Measurements from ENCODE around the gene KIAA1210. TPM values are rescaled to one million over a fixed set of nuclear protein-coding genes. Genes with fewer than 3 reads are reported as not detected.
A peak's percentile ranks its signal among the peaks of the same experiment; 100 is the strongest.

Gene KIAA1210
- total and polyA plus RNA-seq, 4 experiments from 2014 or later = not detected

DNA sequence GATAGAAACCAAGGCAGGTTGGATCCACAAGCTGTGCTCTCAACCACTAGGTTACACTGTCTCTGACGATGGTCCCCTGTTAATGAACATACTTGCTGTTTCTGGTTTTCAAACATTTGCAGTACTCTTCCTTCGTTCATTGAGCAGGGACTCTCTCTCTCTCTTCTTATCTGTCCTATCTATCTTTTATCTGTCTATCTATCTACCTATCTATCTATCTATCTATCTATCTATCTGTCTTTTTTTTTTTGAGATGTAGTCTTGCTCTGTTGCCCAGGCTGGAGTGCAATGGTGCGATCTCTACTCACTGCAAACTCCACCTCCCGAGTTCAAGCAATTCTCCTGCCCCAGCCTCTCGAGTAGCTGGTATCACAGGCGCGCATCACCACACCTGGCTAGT lies 64.2 kb downstream of the KIAA1210 start:
- no peaks in the 10 kb centered on the region for H3K27me3 Mint-ChIP-seq
- H3K27me3 ChIP-seq (ENCODE audit: insufficient read depth, low read length) = no peaks in the 10 kb centered on the region
- POLR2A ChIA-PET (ENCODE audit: partially characterized antibody) = no interaction called here
- H3K4me1 ChIP-seq (ENCODE audit: insufficient read depth, low read length) = no peaks in the 10 kb centered on the region
- no peaks in the 10 kb centered on the region for H3K36me3 Mint-ChIP-seq
- H3K4me1 Mint-ChIP-seq = no peaks in the 10 kb centered on the region
- no peak overlapping the region for H3K27ac ChIP-seq (ENCODE audit: low read depth, low read length)
- H3K4me3 Mint-ChIP-seq = no peak overlapping the region
- peaks cover 0 to 2% (median 0%) of the 10 kb centered on the region in 8 donors for H3K9me3 Mint-ChIP-seq
- DNase-seq = no peak
- intact Hi-C loops (cut with micrococcal nuclease) = no loop called here
- no peaks in the 10 kb centered on the region for H3K36me3 ChIP-seq (ENCODE audit: insufficient read depth, low read length)
- CTCF ChIA-PET (ENCODE audit: partially characterized antibody) = interaction anchor here (0.6 kb wide), 1 partner anchor 216 kb away, joined by 3 read pairs; no protein-coding TSS in a partner anchor
- H3K27ac Mint-ChIP-seq = peak overlapping the region in 1 of 7 donors; percentile 10
- H3K4me3 ChIP-seq (ENCODE audit: low read length in 2 of 2) = no peak overlapping the region
- H3K9me3 ChIP-seq (ENCODE audit: control insufficient read depth in 1 of 2, low read length in 2 of 2) = no peaks in the 10 kb centered on the region

DNA sequence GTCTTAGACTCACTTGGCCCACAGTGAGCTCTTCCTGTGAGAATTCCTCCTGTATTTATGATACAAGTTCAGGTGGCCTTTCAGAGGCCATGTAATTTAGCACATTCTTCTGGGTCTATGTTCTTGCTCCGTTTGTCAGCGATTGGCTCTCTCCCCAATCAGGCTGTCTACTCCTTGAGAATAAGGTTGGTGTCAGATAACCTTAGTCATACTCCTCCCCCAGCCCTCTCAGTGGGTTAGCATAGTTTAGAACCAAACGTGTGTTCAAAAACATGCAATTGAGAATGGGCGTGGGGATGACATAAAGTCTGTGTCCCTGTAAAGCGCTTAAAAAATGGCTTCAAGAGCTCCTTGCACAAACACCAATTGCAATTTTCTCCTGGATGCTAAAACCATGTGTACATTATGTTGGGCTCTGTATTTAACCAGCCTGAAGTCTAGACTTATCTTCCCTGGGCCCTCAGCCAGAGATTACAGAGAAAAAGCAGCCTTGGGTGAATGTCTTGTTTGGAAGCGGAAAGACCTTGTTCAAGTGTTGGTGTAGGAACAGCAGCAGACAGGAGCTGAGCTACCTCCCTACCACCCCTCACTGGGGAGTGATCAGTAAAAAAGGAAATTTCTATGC lies 64.8 kb downstream of the KIAA1210 start:
- H3K4me3 ChIP-seq (ENCODE audit: low read length in 2 of 2) = no peak overlapping the region
- H3K9me3 Mint-ChIP-seq = peaks cover 0 to 2% (median 0%) of the 10 kb centered on the region in 8 donors
- DNase-seq = no peak
- no peak overlapping the region for H3K4me3 Mint-ChIP-seq
- H3K4me1 Mint-ChIP-seq = no peaks in the 10 kb centered on the region
- intact Hi-C loops (cut with micrococcal nuclease) = no loop called here
- H3K27ac ChIP-seq (ENCODE audit: low read depth, low read length) = no peak overlapping the region
- POLR2A ChIA-PET (ENCODE audit: partially characterized antibody) = no interaction called here
- no peaks in the 10 kb centered on the region for H3K36me3 Mint-ChIP-seq
- no peaks in the 10 kb centered on the region for H3K9me3 ChIP-seq (ENCODE audit: control insufficient read depth in 1 of 2, low read length in 2 of 2)
- no peaks in the 10 kb centered on the region for H3K36me3 ChIP-seq (ENCODE audit: insufficient read depth, low read length)
- no peaks in the 10 kb centered on the region for H3K27me3 ChIP-seq (ENCODE audit: insufficient read depth, low read length)
- CTCF ChIA-PET (ENCODE audit: partially characterized antibody) = interaction anchor here (0.6 kb wide), 1 partner anchor 215 kb away, joined by 3 read pairs; no protein-coding TSS in a partner anchor
- H3K4me1 ChIP-seq (ENCODE audit: insufficient read depth, low read length) = no peaks in the 10 kb centered on the region
- H3K27ac Mint-ChIP-seq = no peak overlapping the region
- H3K27me3 Mint-ChIP-seq = no peaks in the 10 kb centered on the region

DNA sequence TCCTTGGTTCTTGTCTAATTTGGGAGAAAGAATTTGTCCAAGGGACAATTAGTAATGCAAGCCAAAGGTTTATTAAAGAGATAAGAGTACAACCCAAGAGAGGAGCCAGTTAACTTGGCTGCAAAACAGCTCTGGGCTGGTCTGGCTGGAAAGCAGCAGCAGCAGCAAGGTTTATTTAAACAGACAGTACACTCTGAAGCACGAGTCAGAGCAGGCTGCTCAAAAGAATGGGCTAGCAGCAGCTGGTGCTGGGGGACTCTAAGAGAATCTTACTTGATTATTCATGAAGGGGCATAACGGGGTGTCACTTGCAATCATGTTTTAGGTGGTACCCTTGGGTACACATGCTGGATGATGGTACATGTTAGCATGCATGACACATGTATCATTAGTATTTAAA lies 71.9 kb downstream of the KIAA1210 start:
- Histone ChIP-seq H3K4me1 (ENCODE audit: insufficient read depth, low read length) (no peaks in the 10 kb centered on the region), H3K27me3 (ENCODE audit: insufficient read depth, low read length) (no peaks in the 10 kb centered on the region), H3K9me3 (ENCODE audit: control insufficient read depth in 1 of 2, low read length in 2 of 2) (no peaks in the 10 kb centered on the region), H3K27ac (ENCODE audit: low read depth, low read length) (no peak overlapping the region), H3K4me3 (ENCODE audit: low read length in 2 of 2) (no peak overlapping the region), H3K36me3 (ENCODE audit: insufficient read depth, low read length) (no peaks in the 10 kb centered on the region)
- CTCF ChIA-PET (ENCODE audit: partially characterized antibody) = no interaction called here
- intact Hi-C loops (cut with micrococcal nuclease) = no loop called here
- POLR2A ChIA-PET (ENCODE audit: partially characterized antibody) = no interaction called here
- Mint-ChIP-seq H3K4me3 (no peak overlapping the region), H3K36me3 (no peaks in the 10 kb centered on the region), H3K9me3 (no peaks in the 10 kb centered on the region), H3K27me3 (peaks cover under 1 to 2% of the 10 kb centered on the region in 2 donors), H3K27ac (no peak overlapping the region), H3K4me1 (no peaks in the 10 kb centered on the region)
- no peak for DNase-seq

DNA sequence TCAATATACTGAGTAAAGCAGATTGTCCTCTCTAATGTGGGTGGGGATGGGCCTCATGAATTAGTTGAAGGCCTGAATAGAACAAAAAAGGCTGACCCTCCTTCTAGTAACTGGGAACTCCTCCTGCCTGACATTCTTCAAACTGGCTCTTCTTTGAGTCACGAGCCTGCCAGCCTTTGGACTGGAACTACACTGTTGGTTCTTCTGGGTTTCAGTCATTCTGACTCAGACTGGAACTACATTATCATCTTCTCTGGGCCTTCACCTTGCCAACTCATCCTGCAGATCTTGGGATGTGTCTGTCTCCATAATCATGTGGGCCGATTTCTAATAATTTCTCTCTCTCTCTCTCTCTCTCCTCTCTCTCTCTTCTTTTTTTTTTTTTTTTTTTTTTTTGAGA lies 81.7 kb downstream of the KIAA1210 start:
- Histone ChIP-seq H3K9me3 (ENCODE audit: control insufficient read depth in 1 of 2, low read length in 2 of 2) (no peaks in the 10 kb centered on the region), H3K27ac (ENCODE audit: low read depth, low read length) (no peak overlapping the region), H3K36me3 (ENCODE audit: insufficient read depth, low read length) (no peaks in the 10 kb centered on the region), H3K4me3 (ENCODE audit: low read length in 2 of 2) (no peak overlapping the region), H3K27me3 (ENCODE audit: insufficient read depth, low read length) (no peaks in the 10 kb centered on the region), H3K4me1 (ENCODE audit: insufficient read depth, low read length) (no peaks in the 10 kb centered on the region)
- no peak for DNase-seq
- no peaks in the 10 kb centered on the region for H3K36me3 Mint-ChIP-seq
- intact Hi-C loops (cut with micrococcal nuclease) = no loop called here
- ChIA-PET CTCF (ENCODE audit: partially characterized antibody) (no interaction called here), POLR2A (ENCODE audit: partially characterized antibody) (no interaction called here)
- peaks cover 0 to 2% (median 0%) of the 10 kb centered on the region in 8 donors for H3K9me3 Mint-ChIP-seq
- no peak overlapping the region for H3K4me3 Mint-ChIP-seq
- H3K27me3 Mint-ChIP-seq = peaks cover 8 to 9% of the 10 kb centered on the region in 2 donors
- H3K4me1 Mint-ChIP-seq = no peaks in the 10 kb centered on the region
- no peak overlapping the region for H3K27ac Mint-ChIP-seq

DNA sequence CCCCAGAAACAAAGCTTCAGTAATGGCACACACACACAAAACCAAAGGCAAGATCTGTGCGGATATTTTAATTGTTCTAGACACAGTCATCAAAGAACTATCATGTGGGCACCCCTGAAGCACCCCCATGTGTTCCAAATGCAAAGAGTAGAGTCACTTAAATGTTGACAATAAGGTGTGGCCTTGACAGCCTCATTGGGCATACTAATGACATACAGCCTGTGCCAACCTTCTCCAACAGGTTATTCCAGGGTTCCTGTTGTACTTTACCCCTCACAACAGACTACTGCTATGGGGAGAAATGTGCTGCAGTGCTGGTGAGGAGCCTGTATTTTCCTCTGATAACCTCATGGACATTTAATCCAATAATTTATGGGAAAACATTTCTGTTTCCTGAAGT lies 84.6 kb downstream of the KIAA1210 start:
- no peaks in the 10 kb centered on the region for H3K36me3 Mint-ChIP-seq
- no peak overlapping the region for H3K27ac Mint-ChIP-seq
- intact Hi-C loops (cut with micrococcal nuclease) = no loop called here
- Histone ChIP-seq H3K36me3 (ENCODE audit: insufficient read depth, low read length) (no peaks in the 10 kb centered on the region), H3K27me3 (ENCODE audit: insufficient read depth, low read length) (no peaks in the 10 kb centered on the region), H3K27ac (ENCODE audit: low read depth, low read length) (no peak overlapping the region), H3K4me1 (ENCODE audit: insufficient read depth, low read length) (no peaks in the 10 kb centered on the region), H3K9me3 (ENCODE audit: control insufficient read depth in 1 of 2, low read length in 2 of 2) (no peaks in the 10 kb centered on the region), H3K4me3 (ENCODE audit: low read length in 2 of 2) (no peak overlapping the region)
- ChIA-PET CTCF (ENCODE audit: partially characterized antibody) (no interaction called here), POLR2A (ENCODE audit: partially characterized antibody) (no interaction called here)
- H3K27me3 Mint-ChIP-seq = peaks cover 3 to 5% of the 10 kb centered on the region in 2 donors
- DNase-seq = no peak
- H3K4me1 Mint-ChIP-seq = no peaks in the 10 kb centered on the region
- no peak overlapping the region for H3K4me3 Mint-ChIP-seq
- no peaks in the 10 kb centered on the region for H3K9me3 Mint-ChIP-seq

DNA sequence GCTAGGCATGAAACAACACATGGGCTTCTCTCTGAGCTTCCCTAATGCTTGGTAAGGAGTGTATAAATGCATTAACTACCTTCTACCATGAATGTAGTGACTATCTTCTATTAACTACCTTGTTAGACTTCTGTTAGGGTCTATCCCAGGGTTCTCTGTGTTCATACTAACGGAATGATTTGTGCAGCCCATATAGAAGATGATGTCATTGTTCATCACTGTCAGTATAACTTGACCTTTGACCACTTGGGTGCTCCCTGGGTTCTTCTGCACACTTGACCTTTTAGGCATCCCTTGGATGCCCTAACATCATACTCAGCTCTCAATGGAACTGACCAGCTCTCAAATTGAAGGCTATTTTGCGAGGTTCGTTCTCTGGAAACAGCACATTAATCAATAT lies 85.6 kb downstream of the KIAA1210 start:
- intact Hi-C loops (cut with micrococcal nuclease) = no loop called here
- H3K27me3 Mint-ChIP-seq = peaks cover 1 to 4% of the 10 kb centered on the region in 2 donors
- Histone ChIP-seq H3K27me3 (ENCODE audit: insufficient read depth, low read length) (no peaks in the 10 kb centered on the region), H3K4me3 (ENCODE audit: low read length in 2 of 2) (no peak overlapping the region), H3K4me1 (ENCODE audit: insufficient read depth, low read length) (no peaks in the 10 kb centered on the region), H3K27ac (ENCODE audit: low read depth, low read length) (no peak overlapping the region), H3K9me3 (ENCODE audit: control insufficient read depth in 1 of 2, low read length in 2 of 2) (no peaks in the 10 kb centered on the region), H3K36me3 (ENCODE audit: insufficient read depth, low read length) (no peaks in the 10 kb centered on the region)
- ChIA-PET CTCF (ENCODE audit: partially characterized antibody) (no interaction called here), POLR2A (ENCODE audit: partially characterized antibody) (no interaction called here)
- no peak overlapping the region for H3K27ac Mint-ChIP-seq
- H3K36me3 Mint-ChIP-seq = no peaks in the 10 kb centered on the region
- H3K4me3 Mint-ChIP-seq = no peak overlapping the region
- no peak for DNase-seq
- no peaks in the 10 kb centered on the region for H3K4me1 Mint-ChIP-seq
- H3K9me3 Mint-ChIP-seq = no peaks in the 10 kb centered on the region

DNA sequence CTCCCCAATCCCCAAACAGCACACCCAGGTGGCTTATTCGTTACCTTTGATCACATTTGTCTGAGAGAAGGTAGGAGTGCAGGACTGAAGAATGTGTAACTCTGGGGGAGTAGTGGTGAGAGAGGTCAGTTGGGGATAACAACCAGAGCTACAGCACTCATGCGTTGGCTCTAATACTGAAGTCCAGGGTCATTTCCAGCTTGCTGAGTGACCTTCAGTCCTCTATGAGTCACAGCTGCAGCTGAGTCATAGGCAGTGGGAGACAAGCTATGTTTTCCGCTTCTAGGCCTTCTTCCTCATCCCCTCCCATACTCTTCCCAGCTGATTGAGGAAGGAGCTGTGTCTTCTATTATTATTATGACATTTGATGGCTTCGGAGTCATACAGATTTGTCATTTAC lies 86.4 kb downstream of the KIAA1210 start:
- H3K4me3 ChIP-seq (ENCODE audit: low read length in 2 of 2) = no peak overlapping the region
- no peak for DNase-seq
- no peaks in the 10 kb centered on the region for H3K4me1 ChIP-seq (ENCODE audit: insufficient read depth, low read length)
- Mint-ChIP-seq H3K27me3 (no peaks in the 10 kb centered on the region), H3K9me3 (no peaks in the 10 kb centered on the region), H3K4me1 (no peaks in the 10 kb centered on the region), H3K4me3 (no peak overlapping the region), H3K27ac (no peak overlapping the region), H3K36me3 (no peaks in the 10 kb centered on the region)
- no peaks in the 10 kb centered on the region for H3K36me3 ChIP-seq (ENCODE audit: insufficient read depth, low read length)
- H3K27me3 ChIP-seq (ENCODE audit: insufficient read depth, low read length) = no peaks in the 10 kb centered on the region
- no peak overlapping the region for H3K27ac ChIP-seq (ENCODE audit: low read depth, low read length)
- CTCF ChIA-PET (ENCODE audit: partially characterized antibody) = no interaction called here
- POLR2A ChIA-PET (ENCODE audit: partially characterized antibody) = no interaction called here
- intact Hi-C loops (cut with micrococcal nuclease) = no loop called here
- H3K9me3 ChIP-seq (ENCODE audit: control insufficient read depth in 1 of 2, low read length in 2 of 2) = no peaks in the 10 kb centered on the region

DNA sequence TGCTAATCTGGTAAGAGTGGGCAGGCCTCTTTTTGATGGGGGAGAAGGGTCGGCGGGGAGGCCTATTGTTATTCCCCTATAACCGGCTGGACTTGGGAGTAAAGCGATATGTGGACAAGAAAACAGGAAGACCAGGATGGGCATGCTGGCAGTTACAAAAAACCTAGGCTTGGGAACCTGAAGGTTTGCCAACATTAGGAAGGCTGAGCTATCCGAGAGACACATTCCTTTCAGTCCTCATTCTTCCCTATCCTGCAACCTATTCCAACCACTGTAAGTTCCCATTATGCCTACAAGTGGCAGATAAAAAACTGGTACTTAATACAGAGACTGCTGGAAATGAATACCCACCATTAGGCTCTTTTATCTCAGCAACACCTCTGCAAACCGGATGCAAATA lies 87.2 kb downstream of the KIAA1210 start:
- no peak overlapping the region for H3K27ac Mint-ChIP-seq
- H3K9me3 Mint-ChIP-seq = no peaks in the 10 kb centered on the region
- no peaks in the 10 kb centered on the region for H3K4me1 Mint-ChIP-seq
- H3K27me3 ChIP-seq (ENCODE audit: insufficient read depth, low read length) = no peaks in the 10 kb centered on the region
- no peaks in the 10 kb centered on the region for H3K36me3 ChIP-seq (ENCODE audit: insufficient read depth, low read length)
- H3K4me3 Mint-ChIP-seq = no peak overlapping the region
- CTCF ChIA-PET (ENCODE audit: partially characterized antibody) = no interaction called here
- no peaks in the 10 kb centered on the region for H3K27me3 Mint-ChIP-seq
- DNase-seq = no peak
- H3K4me1 ChIP-seq (ENCODE audit: insufficient read depth, low read length) = no peaks in the 10 kb centered on the region
- no peak overlapping the region for H3K4me3 ChIP-seq (ENCODE audit: low read length in 2 of 2)
- H3K9me3 ChIP-seq (ENCODE audit: control insufficient read depth in 1 of 2, low read length in 2 of 2) = no peaks in the 10 kb centered on the region
- intact Hi-C loops (cut with micrococcal nuclease) = no loop called here
- no peaks in the 10 kb centered on the region for H3K36me3 Mint-ChIP-seq
- POLR2A ChIA-PET (ENCODE audit: partially characterized antibody) = no interaction called here
- H3K27ac ChIP-seq (ENCODE audit: low read depth, low read length) = no peak overlapping the region

All from CD4-positive, alpha-beta memory T cell (primary cell).